ENCODE measurements around the gene C10orf143.

C10orf143 gene

GRCh38 chr10:130099344-130099743 is 11.3 kb downstream of the C10orf143 start (continued):
- TF ChIP-seq, protein P1, sequence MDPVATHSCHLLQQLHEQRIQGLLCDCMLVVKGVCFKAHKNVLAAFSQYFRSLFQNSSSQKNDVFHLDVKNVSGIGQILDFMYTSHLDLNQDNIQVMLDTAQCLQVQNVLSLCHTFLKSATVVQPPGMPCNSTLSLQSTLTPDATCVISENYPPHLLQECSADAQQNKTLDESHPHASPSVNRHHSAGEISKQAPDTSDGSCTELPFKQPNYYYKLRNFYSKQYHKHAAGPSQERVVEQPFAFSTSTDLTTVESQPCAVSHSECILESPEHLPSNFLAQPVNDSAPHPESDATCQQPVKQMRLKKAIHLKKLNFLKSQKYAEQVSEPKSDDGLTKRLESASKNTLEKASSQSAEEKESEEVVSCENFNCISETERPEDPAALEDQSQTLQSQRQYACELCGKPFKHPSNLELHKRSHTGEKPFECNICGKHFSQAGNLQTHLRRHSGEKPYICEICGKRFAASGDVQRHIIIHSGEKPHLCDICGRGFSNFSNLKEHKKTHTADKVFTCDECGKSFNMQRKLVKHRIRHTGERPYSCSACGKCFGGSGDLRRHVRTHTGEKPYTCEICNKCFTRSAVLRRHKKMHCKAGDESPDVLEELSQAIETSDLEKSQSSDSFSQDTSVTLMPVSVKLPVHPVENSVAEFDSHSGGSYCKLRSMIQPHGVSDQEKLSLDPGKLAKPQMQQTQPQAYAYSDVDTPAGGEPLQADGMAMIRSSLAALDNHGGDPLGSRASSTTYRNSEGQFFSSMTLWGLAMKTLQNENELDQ (tag by site-specific recombination; IDR thresholded peaks at IDR 0.05; ENCODE audit: low read depth) = no peak
- TF ChIP-seq ZFHX2 (tag by site-specific recombination; conservative IDR thresholded peaks at IDR 0.05) (no peak), ZNF660 (tag by site-specific recombination; IDR thresholded peaks at IDR 0.05) (no peak), ZNF112 (tag by site-specific recombination; IDR thresholded peaks at IDR 0.05) (no peak), ZNF146 (tag by site-specific recombination; IDR thresholded peaks at IDR 0.05) (no peak), ZNF138 (tag by site-specific recombination; IDR thresholded peaks at IDR 0.05; ENCODE audit: borderline replicate concordance) (0 out of 2 replicates have a peak, but pooled peaks have one; percentile 48), ZNF121 (tag by site-specific recombination; IDR thresholded peaks at IDR 0.05) (no peak), ZNF423 (tag by site-specific recombination; IDR thresholded peaks at IDR 0.05) (no peak), ZNF223 (tag by site-specific recombination; IDR thresholded peaks at IDR 0.05) (no peak), PBX3 (CRISPR knock-in tag; IDR thresholded peaks at IDR 0.05) (no peak), ZXDB (tag by site-specific recombination; IDR thresholded peaks at IDR 0.05) (peak; percentile 34; the same call in 1 of the 2 replicates), ZFP3 (tag by site-specific recombination; IDR thresholded peaks at IDR 0.05; ENCODE audit: low read depth) (no peak), ZNF394 (tag by site-specific recombination; IDR thresholded peaks at IDR 0.05; ENCODE audit: borderline replicate concordance) (peak; percentile 85), ZNF175 (tag by site-specific recombination; IDR thresholded peaks at IDR 0.05) (no peak), ZBTB21 (tag by site-specific recombination; IDR thresholded peaks at IDR 0.05) (no peak), ZNF202 (tag by site-specific recombination; IDR thresholded peaks at IDR 0.05; ENCODE audit: borderline replicate concordance) (0 out of 2 replicates have a peak, but pooled peaks have one; percentile 33), ZNF24 (tag by site-specific recombination; IDR thresholded peaks at IDR 0.05) (no peak), ZNF776 (tag by site-specific recombination; IDR thresholded peaks at IDR 0.05; ENCODE audit: borderline replicate concordance) (no peak), ZNF513 (tag by site-specific recombination; IDR thresholded peaks at IDR 0.05) (no peak), OVOL3 (tag by site-specific recombination; IDR thresholded peaks at IDR 0.05) (no peak), ZNF426 (tag by site-specific recombination; IDR thresholded peaks at IDR 0.05) (peak; percentile 80), ZNF626 (tag by site-specific recombination; IDR thresholded peaks at IDR 0.05) (no peak), ZNF341 (tag by site-specific recombination; IDR thresholded peaks at IDR 0.05; ENCODE audit: low read depth) (peak; percentile 14; the same call in 1 of the 2 replicates), ZNF48 (tag by site-specific recombination; IDR thresholded peaks at IDR 0.05) (no peak), EGR2 (tag by site-specific recombination; IDR thresholded peaks at IDR 0.05; ENCODE audit: low read depth) (no peak)
- TF ChIP-seq, protein P2, sequence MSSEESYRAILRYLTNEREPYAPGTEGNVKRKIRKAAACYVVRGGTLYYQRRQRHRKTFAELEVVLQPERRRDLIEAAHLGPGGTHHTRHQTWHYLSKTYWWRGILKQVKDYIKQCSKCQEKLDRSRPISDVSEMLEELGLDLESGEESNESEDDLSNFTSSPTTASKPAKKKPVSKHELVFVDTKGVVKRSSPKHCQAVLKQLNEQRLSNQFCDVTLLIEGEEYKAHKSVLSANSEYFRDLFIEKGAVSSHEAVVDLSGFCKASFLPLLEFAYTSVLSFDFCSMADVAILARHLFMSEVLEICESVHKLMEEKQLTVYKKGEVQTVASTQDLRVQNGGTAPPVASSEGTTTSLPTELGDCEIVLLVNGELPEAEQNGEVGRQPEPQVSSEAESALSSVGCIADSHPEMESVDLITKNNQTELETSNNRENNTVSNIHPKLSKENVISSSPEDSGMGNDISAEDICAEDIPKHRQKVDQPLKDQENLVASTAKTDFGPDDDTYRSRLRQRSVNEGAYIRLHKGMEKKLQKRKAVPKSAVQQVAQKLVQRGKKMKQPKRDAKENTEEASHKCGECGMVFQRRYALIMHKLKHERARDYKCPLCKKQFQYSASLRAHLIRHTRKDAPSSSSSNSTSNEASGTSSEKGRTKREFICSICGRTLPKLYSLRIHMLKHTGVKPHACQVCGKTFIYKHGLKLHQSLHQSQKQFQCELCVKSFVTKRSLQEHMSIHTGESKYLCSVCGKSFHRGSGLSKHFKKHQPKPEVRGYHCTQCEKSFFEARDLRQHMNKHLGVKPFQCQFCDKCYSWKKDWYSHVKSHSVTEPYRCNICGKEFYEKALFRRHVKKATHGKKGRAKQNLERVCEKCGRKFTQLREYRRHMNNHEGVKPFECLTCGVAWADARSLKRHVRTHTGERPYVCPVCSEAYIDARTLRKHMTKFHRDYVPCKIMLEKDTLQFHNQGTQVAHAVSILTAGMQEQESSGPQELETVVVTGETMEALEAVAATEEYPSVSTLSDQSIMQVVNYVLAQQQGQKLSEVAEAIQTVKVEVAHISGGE (tag by site-specific recombination; conservative IDR thresholded peaks at IDR 0.05; ENCODE audit: low read depth) = peak; percentile 63
- TF ChIP-seq, protein P3, sequence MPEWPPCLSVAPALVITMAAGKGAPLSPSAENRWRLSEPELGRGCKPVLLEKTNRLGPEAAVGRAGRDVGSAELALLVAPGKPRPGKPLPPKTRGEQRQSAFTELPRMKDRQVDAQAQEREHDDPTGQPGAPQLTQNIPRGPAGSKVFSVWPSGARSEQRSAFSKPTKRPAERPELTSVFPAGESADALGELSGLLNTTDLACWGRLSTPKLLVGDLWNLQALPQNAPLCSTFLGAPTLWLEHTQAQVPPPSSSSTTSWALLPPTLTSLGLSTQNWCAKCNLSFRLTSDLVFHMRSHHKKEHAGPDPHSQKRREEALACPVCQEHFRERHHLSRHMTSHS (tag by site-specific recombination; IDR thresholded peaks at IDR 0.05) = no peak
- TF ChIP-seq, protein P4, sequence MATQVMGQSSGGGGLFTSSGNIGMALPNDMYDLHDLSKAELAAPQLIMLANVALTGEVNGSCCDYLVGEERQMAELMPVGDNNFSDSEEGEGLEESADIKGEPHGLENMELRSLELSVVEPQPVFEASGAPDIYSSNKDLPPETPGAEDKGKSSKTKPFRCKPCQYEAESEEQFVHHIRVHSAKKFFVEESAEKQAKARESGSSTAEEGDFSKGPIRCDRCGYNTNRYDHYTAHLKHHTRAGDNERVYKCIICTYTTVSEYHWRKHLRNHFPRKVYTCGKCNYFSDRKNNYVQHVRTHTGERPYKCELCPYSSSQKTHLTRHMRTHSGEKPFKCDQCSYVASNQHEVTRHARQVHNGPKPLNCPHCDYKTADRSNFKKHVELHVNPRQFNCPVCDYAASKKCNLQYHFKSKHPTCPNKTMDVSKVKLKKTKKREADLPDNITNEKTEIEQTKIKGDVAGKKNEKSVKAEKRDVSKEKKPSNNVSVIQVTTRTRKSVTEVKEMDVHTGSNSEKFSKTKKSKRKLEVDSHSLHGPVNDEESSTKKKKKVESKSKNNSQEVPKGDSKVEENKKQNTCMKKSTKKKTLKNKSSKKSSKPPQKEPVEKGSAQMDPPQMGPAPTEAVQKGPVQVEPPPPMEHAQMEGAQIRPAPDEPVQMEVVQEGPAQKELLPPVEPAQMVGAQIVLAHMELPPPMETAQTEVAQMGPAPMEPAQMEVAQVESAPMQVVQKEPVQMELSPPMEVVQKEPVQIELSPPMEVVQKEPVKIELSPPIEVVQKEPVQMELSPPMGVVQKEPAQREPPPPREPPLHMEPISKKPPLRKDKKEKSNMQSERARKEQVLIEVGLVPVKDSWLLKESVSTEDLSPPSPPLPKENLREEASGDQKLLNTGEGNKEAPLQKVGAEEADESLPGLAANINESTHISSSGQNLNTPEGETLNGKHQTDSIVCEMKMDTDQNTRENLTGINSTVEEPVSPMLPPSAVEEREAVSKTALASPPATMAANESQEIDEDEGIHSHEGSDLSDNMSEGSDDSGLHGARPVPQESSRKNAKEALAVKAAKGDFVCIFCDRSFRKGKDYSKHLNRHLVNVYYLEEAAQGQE (tag by site-specific recombination; IDR thresholded peaks at IDR 0.05) = peak; percentile 55; the same call in 1 of the 2 replicates

All from HEK293 (cell line).